NCI-H82 (cell line): Measurements from ENCODE around the gene AMOTL2.
A peak's percentile ranks its signal among the peaks of the same experiment; 100 is the strongest.

Source experiments
- DNase-seq: peaks from one replicate; lab custom pipeline; 2025; lab: John Stamatoyannopoulos, UW

Gene AMOTL2

DNA sequence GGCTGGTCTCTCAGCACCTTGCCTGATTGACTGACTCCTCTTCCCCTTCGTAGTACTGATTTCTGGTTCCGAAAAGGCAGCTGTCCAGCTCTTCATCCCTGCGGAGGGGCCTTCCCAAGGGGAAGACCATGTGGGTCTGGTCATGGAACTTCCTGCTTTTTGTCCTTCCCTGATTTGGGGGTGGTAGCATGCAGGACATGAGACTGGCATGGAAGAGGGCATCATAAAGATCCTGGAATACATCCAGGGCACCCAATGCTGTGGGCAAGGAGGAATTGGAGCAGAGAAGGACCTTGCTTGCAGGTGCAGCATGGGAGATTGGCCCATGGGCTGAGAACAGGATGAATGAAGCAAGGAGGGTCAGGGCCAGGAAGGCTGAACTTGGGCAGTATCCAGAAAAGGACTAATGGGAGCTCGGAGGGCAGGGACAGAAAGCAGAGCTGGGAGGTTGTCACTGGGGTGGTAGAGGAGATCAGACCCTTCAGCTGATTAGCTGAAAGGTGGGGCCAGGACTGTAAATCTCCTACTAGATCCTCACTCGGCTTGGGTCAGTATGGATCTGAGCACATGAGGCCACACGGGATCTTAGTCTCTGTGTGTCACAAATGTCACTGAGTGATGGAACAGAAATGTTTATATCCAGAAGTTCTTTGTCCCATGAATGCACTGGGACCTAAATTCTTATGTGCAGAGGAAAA lies 59.5 kb downstream of the AMOTL2 start:
- no peak for DNase-seq

DNA sequence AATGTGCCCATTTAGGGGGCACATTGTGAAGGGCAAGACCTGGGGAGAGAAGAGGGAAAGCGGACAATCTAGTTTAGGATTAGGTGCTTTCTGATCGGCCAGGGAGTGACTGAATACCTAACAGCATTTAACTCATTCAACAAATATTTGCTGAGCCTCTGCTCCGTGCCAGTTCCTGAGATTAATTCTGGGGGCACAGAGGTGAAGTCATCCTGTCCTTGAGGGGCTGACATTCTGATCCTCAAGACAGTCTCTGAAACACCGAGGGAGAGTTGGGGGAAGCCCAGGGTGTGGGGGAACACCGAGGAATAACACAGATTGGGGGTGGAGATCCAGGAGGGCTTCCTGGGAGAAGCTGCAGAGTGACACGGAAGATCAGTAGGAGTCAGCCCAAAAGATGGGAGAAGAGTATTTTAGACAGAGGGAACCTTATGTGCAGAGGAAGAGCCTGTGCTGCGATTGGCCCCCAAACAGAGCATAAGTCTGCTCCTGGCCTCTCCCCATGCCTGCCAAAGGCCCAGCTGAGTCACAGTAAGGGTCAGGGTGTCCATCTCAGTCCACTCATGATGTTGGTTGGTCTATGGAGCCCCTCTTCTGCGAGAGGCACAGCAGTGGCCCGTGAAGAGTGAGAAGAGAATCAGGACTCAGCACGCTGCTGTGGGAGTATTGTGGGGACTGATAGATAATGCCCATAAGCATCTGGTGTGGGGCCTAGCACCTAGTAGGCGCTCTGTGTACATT lies 60.2 kb downstream of the AMOTL2 start:
- no peak for DNase-seq

DNA sequence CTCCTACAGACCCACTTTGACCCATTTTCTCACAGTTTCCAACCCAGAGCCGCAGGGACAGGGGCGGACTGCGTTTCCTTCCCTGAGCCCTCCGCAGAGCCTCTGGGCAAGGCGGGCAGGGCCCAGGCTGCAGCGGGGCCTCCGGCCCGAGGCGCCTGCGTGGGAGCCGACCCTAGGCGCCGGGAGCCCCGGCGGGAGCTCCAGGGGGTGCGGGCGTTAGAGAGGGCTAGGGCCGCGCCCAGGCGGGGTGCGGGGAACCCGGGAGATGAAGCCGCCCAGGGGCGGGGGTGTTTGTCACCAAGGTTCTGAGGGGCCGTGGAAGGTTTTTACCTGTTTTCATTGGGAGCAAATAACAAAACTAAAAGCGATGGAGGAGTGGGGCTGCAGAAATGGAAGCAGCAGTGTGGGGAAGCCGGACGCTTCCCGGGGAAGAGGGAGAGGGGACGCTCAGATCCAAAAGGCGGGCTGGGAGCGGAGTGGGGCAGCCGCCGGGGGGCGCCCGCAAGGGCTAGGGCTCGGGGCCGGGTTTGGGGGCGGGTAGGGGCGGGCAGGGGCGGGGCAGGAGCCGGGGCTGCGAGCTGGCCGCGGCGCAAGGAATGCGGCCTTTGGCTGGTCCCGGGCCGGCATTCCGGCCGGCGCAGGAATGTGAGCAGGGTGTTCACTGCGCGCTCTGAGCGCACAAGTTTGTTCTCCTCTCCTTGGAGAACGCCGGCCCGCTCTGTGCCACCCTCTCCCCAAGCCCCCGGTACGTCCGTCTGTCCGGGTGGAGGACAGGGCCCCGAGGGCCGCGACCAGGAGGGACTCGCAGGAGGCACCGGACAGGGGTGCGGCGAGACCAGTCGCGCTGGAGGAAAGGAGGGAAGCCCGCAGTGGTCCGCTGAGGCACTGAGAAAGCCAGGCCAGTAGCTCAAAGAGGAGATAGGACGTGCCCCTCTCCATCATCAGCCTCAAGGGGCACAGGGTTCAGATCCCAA lies 61.1 kb downstream of the AMOTL2 start:
- DNase-seq, result no peak

DNA sequence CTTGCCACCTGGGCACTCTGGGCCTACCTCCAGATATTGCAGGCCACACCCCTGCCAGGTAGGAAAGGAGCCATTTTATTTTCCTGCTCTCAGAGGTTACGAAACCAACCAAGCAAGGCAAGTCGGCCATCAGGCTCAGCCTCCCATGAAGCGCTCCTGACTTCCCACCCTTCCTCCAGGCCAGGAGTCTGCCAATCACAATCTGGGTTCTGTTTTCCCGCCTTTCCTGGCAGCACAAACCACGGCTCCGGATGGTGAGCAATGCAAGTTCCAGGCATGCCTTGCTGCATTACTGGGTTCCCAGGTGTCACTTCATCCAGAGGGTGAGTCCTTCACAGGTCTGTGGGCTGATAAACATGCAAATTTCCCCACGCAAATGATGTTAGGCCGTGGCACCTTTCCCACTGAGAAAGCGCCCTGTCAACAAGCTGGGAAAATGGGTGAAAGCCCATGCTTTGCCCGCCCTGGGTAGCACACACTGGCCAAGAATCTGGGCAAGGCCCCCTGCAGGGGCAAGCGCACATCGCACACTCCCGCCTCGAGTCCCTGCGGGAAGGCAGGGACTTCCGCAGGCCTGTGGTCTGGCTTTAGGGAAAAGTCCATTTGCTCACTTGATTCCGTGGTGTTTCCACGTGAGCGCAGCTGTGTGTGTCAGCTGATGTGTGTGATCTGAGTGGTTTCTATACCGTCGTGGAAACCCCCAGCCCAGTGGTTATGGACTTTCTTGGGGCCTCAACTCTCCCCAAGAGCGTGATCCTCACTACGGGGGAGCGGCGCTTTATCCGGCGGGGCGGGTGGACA lies 62.0 kb downstream of the AMOTL2 start:
- DNase-seq, result no peak

DNA sequence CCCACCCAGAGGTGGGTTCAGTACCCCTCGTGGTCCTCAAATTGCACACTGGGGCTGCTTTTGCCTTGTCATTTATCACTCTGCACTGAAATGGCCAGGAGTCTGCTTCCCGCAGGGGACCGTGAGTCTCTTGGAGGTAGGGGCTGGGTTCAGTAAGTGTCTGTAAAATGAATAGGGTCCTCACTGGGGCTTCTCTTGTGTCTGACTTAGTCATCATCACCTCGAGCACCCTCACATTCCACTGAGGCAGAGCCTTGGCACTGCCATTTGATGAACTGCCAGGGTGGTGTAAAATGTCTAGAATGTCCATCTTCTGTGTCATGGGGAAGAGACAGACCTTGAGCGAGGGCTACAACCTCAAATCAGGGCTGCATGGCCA lies 62.6 kb downstream of the AMOTL2 start:
- no peak for DNase-seq

DNA sequence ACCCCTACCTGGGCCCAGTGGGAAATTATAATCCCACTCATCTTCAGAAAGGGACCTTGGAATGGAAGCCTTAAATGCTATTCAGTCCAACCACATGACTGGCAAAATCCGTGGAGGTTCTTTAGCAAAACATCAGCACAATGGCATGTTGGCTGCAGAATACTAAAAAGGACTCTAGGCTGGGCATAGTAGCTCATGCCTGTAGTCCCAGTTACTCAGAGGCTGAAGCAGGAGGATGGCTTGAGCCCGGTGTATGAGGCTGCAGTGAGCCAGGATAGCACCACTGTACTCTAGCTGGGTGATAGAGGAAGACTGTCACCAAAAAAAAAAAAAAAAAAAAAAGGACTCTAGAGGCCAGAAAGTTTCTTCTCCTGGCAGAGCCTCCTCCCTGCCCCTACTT lies 63.0 kb downstream of the AMOTL2 start:
- no peak for DNase-seq

DNA sequence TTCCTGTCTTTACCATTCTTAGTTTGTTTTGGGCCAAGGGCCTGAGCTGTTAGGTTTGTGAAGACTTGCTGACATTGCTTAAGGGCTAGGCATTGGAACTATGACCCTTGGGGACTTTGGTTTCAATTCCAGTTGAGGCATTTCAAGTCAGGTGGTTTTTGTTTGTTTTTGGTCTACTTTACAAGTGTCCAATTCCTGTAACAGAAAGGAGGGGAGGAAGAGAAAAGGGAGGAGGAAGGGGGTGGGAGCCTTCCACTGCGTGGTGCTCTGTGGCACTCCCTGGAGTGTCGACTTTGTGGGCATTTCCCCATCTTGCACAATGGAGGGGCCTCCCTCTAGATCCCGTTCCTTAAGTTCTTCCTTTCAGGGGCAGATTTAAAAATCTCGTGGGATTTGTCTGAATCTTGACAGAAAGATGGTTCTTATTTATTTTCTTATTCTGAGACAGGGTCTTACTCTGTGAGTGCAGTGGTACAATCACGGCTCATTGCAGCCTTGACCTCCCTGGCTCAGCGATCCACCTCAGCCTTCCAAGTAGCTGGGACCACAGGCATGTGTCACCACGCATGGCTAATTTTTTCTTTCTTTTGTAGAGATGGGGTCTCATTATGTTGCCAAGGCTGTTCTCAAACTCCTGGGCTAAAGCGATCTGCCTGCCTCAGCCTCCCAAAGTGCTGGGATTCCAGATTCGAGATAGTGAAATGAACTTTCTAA lies 64.1 kb downstream of the AMOTL2 start:
- no peak for DNase-seq

DNA sequence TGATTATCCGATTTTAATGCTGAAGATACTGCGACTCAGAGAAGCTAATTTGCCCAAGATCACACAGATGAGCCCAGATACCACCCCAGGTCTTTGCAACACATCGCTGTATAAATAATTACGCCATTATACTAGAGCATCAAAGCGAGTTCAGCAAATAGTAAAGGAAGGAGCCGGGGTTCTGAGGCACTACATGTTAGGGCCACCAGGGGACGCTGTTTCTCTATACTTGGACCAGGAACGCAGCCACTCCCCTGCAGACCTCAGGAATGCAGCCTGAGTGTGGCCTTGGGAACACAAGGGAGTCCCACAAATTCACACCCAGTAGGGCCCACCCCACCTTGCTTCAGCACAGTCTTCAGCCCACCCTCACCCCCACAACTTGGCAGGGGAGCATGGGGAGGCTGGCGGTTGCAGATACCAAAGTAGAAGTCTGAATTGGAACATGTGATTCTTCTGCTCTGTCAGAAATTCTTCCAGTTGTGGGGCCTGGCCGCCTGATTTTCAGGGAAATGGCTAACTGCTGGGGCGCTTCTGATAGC lies 65.8 kb downstream of the AMOTL2 start:
- DNase-seq, result peak; percentile 91

DNA sequence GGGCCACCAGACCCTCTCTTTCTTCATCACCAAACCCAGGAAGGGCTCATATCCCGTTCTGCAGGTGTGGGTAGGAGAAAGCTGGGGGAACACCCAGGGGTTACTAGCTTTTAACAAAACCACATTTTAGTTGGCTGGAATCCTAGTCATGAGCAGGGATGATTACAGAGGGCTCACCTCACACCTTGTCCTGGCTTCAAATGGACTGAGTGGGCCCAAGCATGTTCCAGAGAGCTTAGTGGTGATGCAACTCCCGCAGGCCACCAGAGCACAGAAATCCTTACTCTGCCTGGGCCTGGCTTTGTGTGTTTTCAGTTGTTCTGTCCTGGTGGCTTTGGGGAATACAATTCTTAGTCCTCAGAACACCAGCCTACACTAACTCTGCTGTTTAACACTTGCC lies 66.8 kb downstream of the AMOTL2 start:
- no peak for DNase-seq

DNA sequence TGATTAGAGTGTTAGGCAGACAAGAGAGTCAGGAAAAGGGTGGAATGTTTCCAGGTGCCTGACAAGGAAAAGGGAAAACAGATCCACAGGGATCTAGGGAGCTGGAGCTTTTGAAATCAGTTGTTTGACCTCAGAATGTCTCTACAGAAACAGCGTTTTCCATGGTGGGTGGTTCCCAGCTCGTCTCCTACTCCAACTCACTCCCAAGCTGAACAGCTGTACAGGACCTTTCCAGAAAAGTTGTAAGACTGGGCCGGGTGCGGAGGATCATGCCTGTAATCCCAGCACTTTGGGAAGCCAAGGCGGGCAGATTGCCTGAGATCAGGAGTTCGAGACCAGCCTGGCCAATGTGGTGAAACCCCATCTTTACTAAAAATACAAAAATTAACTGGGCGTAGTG lies 67.9 kb downstream of the AMOTL2 start:
- DNase-seq, result no peak
